ENCODE results near the gene POLR3G. TPM values are rescaled to one million over a fixed set of nuclear protein-coding genes. Genes with fewer than 3 reads are reported as not detected.

The POLR3G gene
- total RNA-seq, 1 experiment from 2014 or later, result 4.0 TPM

DNA sequence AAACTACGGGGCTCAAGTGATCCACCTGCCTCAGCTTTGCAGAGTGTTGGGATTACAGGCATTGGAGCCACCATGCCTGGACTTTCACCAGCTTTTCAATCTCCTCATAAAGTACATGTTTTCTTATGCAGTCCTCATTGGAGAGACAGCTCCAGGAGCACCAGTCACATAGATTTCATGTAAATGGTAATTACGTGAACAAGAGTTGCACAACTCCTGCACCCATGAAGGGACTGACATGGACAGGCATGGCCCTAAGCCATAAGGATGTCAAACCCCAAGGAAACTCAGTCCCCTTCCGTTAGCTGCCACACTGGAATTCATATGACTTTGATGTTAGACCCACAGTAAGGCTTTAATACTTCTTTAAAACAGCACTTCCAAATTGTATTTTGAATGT lies 76.3 kb downstream of the POLR3G start:
- DNase-seq (ENCODE audit: low spot score), result no peak

DNA sequence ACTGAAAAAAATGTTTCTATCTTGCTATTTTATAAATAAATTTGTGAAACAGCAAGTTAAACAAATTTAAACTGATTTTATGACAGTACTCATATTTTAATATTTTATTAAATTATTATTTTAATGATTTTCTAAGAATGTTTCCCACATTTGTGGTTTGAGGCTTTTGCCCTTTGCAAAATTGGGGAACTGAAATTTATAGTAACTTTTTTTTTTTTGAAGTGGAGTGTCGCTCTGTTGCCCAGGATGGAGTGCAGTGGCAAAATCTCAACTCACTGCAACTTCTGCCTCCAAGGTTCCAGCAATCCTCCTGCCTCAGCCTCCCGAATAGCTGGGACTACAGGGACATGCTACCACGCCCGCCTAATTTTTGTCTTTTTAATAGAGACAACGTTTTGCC lies 76.7 kb downstream of the POLR3G start:
- no peak for DNase-seq (ENCODE audit: low spot score)

GRCh38 chr5:90553711-90554110 lies 79.0 kb downstream of the POLR3G start:
- no peak for DNase-seq (ENCODE audit: low spot score)

- DNase-seq (ENCODE audit: low spot score), result no peak
Observed at GRCh38 chr5:90554358-90555006, 79.8 kb downstream of the POLR3G start.

- DNase-seq (ENCODE audit: low spot score), result no peak
Observed at GRCh38 chr5:90555666-90556065, 81.0 kb downstream of the POLR3G start.

GRCh38 chr5:90557391-90557790 lies 82.7 kb downstream of the POLR3G start:
- no peak for DNase-seq (ENCODE audit: low spot score)

GRCh38 chr5:90557871-90558270 lies 83.2 kb downstream of the POLR3G start:
- DNase-seq (ENCODE audit: low spot score), result no peak

DNA sequence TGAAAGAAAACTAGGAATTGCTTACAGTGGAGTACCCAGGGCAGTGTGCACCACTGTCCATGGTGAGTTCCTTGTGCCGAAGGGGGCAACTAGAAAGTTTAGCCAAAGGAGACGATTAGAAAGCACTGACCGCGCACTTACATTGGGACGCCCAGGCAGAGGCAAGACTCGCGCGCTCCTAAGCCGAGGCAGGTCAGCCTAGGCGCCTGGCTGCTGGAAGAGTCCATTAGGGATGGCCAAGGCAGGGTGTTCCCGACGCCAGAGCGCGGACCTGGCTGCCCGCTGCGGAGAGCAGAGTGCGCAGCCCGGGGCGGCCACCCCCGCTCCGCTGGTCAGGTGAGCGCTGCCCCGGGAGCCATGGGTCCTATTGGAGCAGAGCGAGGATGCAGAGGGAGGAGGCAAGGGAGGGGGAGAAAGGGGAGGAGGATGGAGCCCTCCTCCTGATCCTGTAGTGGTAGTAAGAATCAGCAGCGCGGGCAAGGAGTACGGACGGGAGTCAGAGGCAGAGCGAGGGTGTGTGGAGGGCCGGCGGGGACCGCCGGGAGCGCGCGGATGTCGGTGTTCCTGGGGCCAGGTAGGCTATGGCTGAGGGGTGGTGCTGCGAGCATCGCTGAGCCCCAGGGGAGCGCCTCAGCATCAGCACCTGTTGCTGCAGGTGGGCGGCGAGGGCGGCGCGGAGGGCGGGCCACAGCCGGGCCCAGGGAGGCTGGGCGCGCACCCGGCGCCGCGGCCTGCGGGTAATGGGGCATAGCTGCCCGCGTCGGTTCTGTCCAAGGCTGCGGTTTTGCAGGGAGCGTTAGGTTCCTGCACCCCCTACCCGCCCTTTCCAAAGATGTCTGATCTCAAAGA lies 83.9 kb downstream of the POLR3G start, which contains the start of gene ADGRV1:
Gene ADGRV1 (plus strand): TSS at position 454 of the 849 bp plus-strand sequence. CDS start 99 bp downstream, at position 553.
- no peak for DNase-seq (ENCODE audit: low spot score)

DNA sequence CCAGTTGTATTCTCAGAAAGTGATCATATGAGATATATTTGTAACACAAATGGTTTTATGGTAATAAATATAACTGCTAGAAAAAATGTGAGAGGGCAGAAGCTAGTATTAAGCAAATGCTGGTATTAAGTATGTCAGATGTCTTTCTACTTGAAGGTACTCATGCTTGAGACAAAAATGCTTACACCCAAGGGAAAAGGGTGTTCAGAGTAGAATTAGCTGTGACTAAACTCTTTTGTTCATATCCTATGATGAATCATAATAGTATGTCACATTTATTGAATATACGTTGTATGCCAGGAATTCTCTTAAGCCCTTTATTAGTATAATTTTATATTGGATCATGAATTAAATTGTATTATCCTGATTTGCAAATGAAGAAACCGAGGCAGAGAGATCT lies 86.1 kb downstream of the POLR3G start:
- DNase-seq (ENCODE audit: low spot score), result no peak

- no peak for DNase-seq (ENCODE audit: low spot score)
Observed at GRCh38 chr5:90561766-90562165, 87.1 kb downstream of the POLR3G start.

- DNase-seq (ENCODE audit: low spot score), result no peak
Observed at GRCh38 chr5:90562341-90562740, 87.7 kb downstream of the POLR3G start.

- DNase-seq (ENCODE audit: low spot score), result no peak
Observed at GRCh38 chr5:90563108-90563507, 88.4 kb downstream of the POLR3G start.

Other genes starting within 250 kb of the POLR3G start
- gene CETN3, start 65.1 kb upstream of the POLR3G start, total RNA-seq (2014; rRNA removed; shearing (Covaris generic)), result 6.9 and 7.1 TPM in 2 replicates
- 4.0 and 5.2 TPM in 2 replicates for gene MBLAC2, start 93 bp upstream of the POLR3G start, total RNA-seq (2014; rRNA removed; shearing (Covaris generic))
- 1.8 and 2.8 TPM in 2 replicates for gene LYSMD3, start 54.7 kb downstream of the POLR3G start, total RNA-seq (2014; rRNA removed; shearing (Covaris generic))
- 0.18 and 0.42 TPM in 2 replicates for gene ADGRV1, start 83.9 kb downstream of the POLR3G start, total RNA-seq (2014; rRNA removed; shearing (Covaris generic))

All from HT-29 (cell line).